ENCODE data around the gene ADTRP. TPM values are rescaled to one million over a fixed set of nuclear protein-coding genes. Genes with fewer than 3 reads are reported as not detected.
"Not testable (repeated sequence)": the region's sequence is repeated elsewhere in the genome, so short reads cannot be mapped to it uniquely, and the experiment has no call there.

The ADTRP gene
- total and polyA plus RNA-seq, 2 experiments from 2014 or later: not detected

DNA sequence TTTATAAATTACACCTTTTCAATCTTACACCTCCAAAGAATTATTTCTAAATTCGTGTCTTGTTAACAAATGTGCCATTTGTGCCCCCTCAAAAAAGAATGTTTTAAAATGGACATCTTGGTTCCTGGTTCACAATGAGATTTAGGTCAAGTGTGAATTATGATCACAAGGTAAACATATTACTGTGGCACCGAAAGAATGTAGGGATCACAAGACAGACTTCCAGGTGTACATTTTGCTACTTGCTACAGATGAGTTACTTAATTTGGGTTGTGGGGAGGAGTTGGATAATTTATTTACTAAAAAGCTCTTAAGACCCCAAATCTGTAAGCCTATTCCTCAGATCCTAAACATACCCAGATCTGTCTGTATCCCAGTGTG is 25.0 kb upstream of the ADTRP start:
- Histone ChIP-seq H3K27ac (no peak overlapping the region), H3K27me3 (peaks cover 2% of the 10 kb centered on the region), H3K4me1 (ENCODE audit: low read depth) (no peaks in the 10 kb centered on the region), H3K4me3 (no peak overlapping the region), H3K9me3 (ENCODE audit: low read depth) (no peaks in the 10 kb centered on the region), H3K36me3 (no peaks in the 10 kb centered on the region)
- TF ChIP-seq, protein P1, sequence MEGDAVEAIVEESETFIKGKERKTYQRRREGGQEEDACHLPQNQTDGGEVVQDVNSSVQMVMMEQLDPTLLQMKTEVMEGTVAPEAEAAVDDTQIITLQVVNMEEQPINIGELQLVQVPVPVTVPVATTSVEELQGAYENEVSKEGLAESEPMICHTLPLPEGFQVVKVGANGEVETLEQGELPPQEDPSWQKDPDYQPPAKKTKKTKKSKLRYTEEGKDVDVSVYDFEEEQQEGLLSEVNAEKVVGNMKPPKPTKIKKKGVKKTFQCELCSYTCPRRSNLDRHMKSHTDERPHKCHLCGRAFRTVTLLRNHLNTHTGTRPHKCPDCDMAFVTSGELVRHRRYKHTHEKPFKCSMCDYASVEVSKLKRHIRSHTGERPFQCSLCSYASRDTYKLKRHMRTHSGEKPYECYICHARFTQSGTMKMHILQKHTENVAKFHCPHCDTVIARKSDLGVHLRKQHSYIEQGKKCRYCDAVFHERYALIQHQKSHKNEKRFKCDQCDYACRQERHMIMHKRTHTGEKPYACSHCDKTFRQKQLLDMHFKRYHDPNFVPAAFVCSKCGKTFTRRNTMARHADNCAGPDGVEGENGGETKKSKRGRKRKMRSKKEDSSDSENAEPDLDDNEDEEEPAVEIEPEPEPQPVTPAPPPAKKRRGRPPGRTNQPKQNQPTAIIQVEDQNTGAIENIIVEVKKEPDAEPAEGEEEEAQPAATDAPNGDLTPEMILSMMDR (IDR thresholded peaks at IDR 0.05; ENCODE audit: low read depth, low read length): no peak
- DNase-seq (ENCODE audit: low read depth in 1 of 2, low spot score in 1 of 2): no peak

- Histone ChIP-seq H3K4me1 (ENCODE audit: low read depth) (no peaks in the 10 kb centered on the region), H3K4me3 (no peak overlapping the region), H3K36me3 (no peaks in the 10 kb centered on the region), H3K27me3 (peaks cover 2% of the 10 kb centered on the region), H3K27ac (no peak overlapping the region), H3K9me3 (ENCODE audit: low read depth) (no peaks in the 10 kb centered on the region)
- no peak for DNase-seq (ENCODE audit: low read depth in 1 of 2, low spot score in 1 of 2)
- TF ChIP-seq, protein P1 (IDR thresholded peaks at IDR 0.05; ENCODE audit: low read depth, low read length): no peak
Observed at GRCh38 chr6:11802886-11803590, 24.4 kb upstream of the ADTRP start.

- H3K4me3 ChIP-seq; H3K27me3 ChIP-seq; H3K4me1 ChIP-seq (ENCODE audit: low read depth); H3K27ac ChIP-seq; H3K36me3 ChIP-seq; H3K9me3 ChIP-seq (ENCODE audit: low read depth); DNase-seq (ENCODE audit: low read depth in 1 of 2, low spot score in 1 of 2): not testable (repeated sequence)
Observed at GRCh38 chr6:11800531-11800930, 21.9 kb upstream of the ADTRP start.

DNA sequence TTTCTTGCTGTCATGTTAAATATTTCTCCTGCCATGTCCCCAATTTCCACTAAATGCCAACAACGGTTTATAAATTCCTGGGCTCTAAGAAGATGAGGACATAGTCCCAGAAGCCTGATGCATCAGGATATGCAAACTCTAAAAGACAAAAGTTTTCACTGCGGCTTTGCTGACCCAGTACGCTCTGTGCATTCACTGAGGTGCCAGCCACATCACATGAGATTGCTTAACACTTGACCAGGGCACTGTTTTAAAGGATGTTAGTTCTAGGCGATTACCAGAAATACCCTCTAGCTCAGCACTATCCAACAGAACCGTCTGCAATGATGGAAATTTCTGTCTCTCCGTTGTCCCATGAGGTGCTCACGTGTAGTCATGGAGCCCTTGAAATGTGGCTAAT is 19.9 kb upstream of the ADTRP start:
- TF ChIP-seq, protein P1 (IDR thresholded peaks at IDR 0.05; ENCODE audit: low read depth, low read length): no peak
- H3K4me1 ChIP-seq (ENCODE audit: low read depth): no peaks in the 10 kb centered on the region
- no peak overlapping the region for H3K27ac ChIP-seq
- DNase-seq (ENCODE audit: low read depth in 1 of 2, low spot score in 1 of 2): no peak
- H3K9me3 ChIP-seq (ENCODE audit: low read depth): no peaks in the 10 kb centered on the region
- no peak overlapping the region for H3K4me3 ChIP-seq
- no peaks in the 10 kb centered on the region for H3K36me3 ChIP-seq
- no peaks in the 10 kb centered on the region for H3K27me3 ChIP-seq

DNA sequence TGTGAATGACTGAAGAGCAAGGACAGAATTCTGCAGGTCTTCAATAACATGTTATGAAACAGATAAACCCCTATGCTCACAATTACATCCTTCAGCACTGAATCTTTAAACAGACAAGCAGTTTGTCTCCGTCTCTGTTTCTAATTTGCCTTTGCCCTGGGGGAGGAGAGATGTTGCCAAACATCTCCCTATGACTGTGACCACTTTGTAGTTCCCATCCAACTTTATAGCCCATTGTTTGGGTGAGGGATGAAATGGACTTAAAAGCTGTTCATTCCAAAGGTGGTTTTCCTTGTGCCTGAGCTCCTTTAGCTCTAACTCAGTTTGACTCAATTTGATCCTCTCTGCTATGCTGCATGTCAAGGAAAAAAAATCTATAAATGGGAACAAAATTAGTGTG is 19.5 kb upstream of the ADTRP start:
- Histone ChIP-seq H3K27me3 (no peaks in the 10 kb centered on the region), H3K4me1 (ENCODE audit: low read depth) (no peaks in the 10 kb centered on the region), H3K27ac (no peak overlapping the region), H3K9me3 (ENCODE audit: low read depth) (no peaks in the 10 kb centered on the region), H3K4me3 (no peak overlapping the region), H3K36me3 (no peaks in the 10 kb centered on the region)
- TF ChIP-seq, protein P1 (IDR thresholded peaks at IDR 0.05; ENCODE audit: low read depth, low read length): no peak
- DNase-seq (ENCODE audit: low read depth in 1 of 2, low spot score in 1 of 2): no peak

GRCh38 chr6:11796829-11797228 is 18.2 kb upstream of the ADTRP start:
- Histone ChIP-seq H3K4me1 (ENCODE audit: low read depth) (no peaks in the 10 kb centered on the region), H3K4me3 (no peak overlapping the region), H3K9me3 (ENCODE audit: low read depth) (no peaks in the 10 kb centered on the region), H3K36me3 (no peaks in the 10 kb centered on the region), H3K27ac (no peak overlapping the region), H3K27me3 (no peaks in the 10 kb centered on the region)
- no peak for DNase-seq (ENCODE audit: low read depth in 1 of 2, low spot score in 1 of 2)
- TF ChIP-seq, protein P1 (IDR thresholded peaks at IDR 0.05; ENCODE audit: low read depth, low read length): no peak
